IMR-90 (cell line): ENCODE data around the gene LRP6.

Experiments
- BHLHE40 ChIP-seq: fragments of 150-350 bp; IDR thresholded peaks from 2 replicates; pipeline ENCODE4 v1.6.1; 2016; ENCODE audit warnings: mild to moderate bottlenecking, low read depth, low read length
- CEBPB ChIP-seq: IDR thresholded peaks from 2 replicates; pipeline ENCODE4 v1.6.1; 2012; ENCODE audit warnings: low read depth, low read length, improper control_type of control experiment
- CHD1 ChIP-seq: IDR thresholded peaks from 2 replicates; pipeline ENCODE4 v1.6.1; 2012; ENCODE audit warnings: low read depth, low read length, improper control_type of control experiment
- CTCF ChIP-seq: conservative IDR thresholded peaks from 2 replicates; pipeline ENCODE4 v1.5.1; 2012; ENCODE audit warnings: mild to moderate bottlenecking, low read depth, low read length, improper control_type of control experiment
- ELK1 ChIP-seq: fragments of 150-350 bp; IDR thresholded peaks from 2 replicates; pipeline ENCODE4 v1.6.1; 2016; ENCODE audit warnings: low read depth, mild to moderate bottlenecking, low read length, moderate library complexity, borderline replicate concordance
- FOS ChIP-seq: fragments of 150-350 bp; IDR thresholded peaks from 2 replicates; pipeline ENCODE4 v1.6.1; 2016; ENCODE audit warnings: low read depth, low read length
- MAFK ChIP-seq: IDR thresholded peaks from 2 replicates; pipeline ENCODE4 v1.6.1; 2012; ENCODE audit warnings: low read depth, low read length, improper control_type of control experiment
- MXI1 ChIP-seq: IDR thresholded peaks from 2 replicates; pipeline ENCODE4 v1.6.1; 2012; ENCODE audit warnings: low read depth, mild to moderate bottlenecking, low read length, moderate library complexity, borderline replicate concordance
- POLR2A ChIP-seq: IDR thresholded peaks from 2 replicates; pipeline ENCODE4 v1.6.1; 2012; ENCODE audit warnings: mild to moderate bottlenecking, low read depth, low read length
- RAD21 ChIP-seq: IDR thresholded peaks from 2 replicates; pipeline ENCODE4 v1.6.1; 2012; ENCODE audit warnings: low read length, improper control_type of control experiment
- RCOR1 ChIP-seq: IDR thresholded peaks from 2 replicates; pipeline ENCODE4 v1.6.1; 2012; ENCODE audit warnings: mild to moderate bottlenecking, low read length, improper control_type of control experiment; ENCODE audit not compliant: insufficient replicate concordance
- SMC3 ChIP-seq: fragments of 150-350 bp; IDR thresholded peaks from 2 replicates; pipeline ENCODE4 v1.6.1; 2016; ENCODE audit warnings: low read depth, mild to moderate bottlenecking, antibody characterized with exemption, low read length, moderate library complexity
- USF2 ChIP-seq: fragments of 150-350 bp; IDR thresholded peaks from 2 replicates; pipeline ENCODE4 v1.6.1; 2017; ENCODE audit warnings: mild to moderate bottlenecking, antibody characterized with exemption, low read length, low read depth

- TF ChIP-seq CTCF (no peak), USF2 (no peak), POLR2A (no peak), RAD21 (no peak), MXI1 (no peak), RCOR1 (no peak), MAFK (no peak), BHLHE40 (no peak), FOS (no peak), CHD1 (no peak), CEBPB (no peak), ELK1 (no peak), SMC3 (no peak)
Observed at GRCh38 chr12:12202105-12202504, 64.7 kb downstream of the LRP6 start.
